Heart left ventricle (tissue), 16 donors: Measurements from ENCODE around the gene TNP1. TPM values are rescaled to one million over a fixed set of nuclear protein-coding genes. Genes with fewer than 3 reads are reported as not detected.

Experiments
- ATAC-seq, 4 donors: fragments of 200-7000 bp; cut with Tn5 transposase; one replicate each; pipeline ENCODE4 v1.9.1; 2020 to 2022; ENCODE audit warnings: moderate library complexity in 4 of 4, mild to moderate bottlenecking in 3 of 4, moderate number of reproducible peaks in 1 of 4
- DNase-seq, 5 donors: peaks; one replicate each; pipeline ENCODE4 v3.0.0-alpha.2; 2020
- H3K27ac ChIP-seq, 12 donors: fragments of 200-600 bp; sonication (generic) in 4 of 12; one replicate each; pipeline versions ENCODE4 v1.5.0 to v1.8.0; 2016 to 2022; ENCODE audit warnings: mild to moderate bottlenecking in 2 of 12
- H3K27me3 ChIP-seq, 9 donors: fragments of 200-600 bp; sonication (generic) in 2 of 9; one replicate each; pipeline versions ENCODE4 v1.5.1 to v1.8.0; 2016 to 2022; ENCODE audit warnings: mild to moderate bottlenecking in 3 of 9
- H3K36me3 ChIP-seq, 9 donors: fragments of 200-600 bp; sonication (generic) in 2 of 9; one replicate each; pipeline versions ENCODE4 v1.5.0 to v1.8.0; 2018 to 2022; ENCODE audit warnings: mild to moderate bottlenecking in 2 of 9
- H3K4me1 ChIP-seq, 12 donors: fragments of 200-600 bp; sonication (generic) in 4 of 12; one replicate each; pipeline versions ENCODE4 v1.5.0 to v1.8.0; 2016 to 2022; ENCODE audit warnings: mild to moderate bottlenecking in 3 of 12
- H3K4me3 ChIP-seq, 12 donors: fragments of 200-600 bp; sonication (generic) in 4 of 12; one replicate each; pipeline versions ENCODE4 v1.5.0 to v1.8.0; 2017 to 2022; ENCODE audit warnings: mild to moderate bottlenecking in 9 of 12, moderate library complexity in 4 of 12
- H3K9me3 ChIP-seq, 12 donors: fragments of 200-600 bp; sonication (generic) in 4 of 12; one replicate each; pipeline versions ENCODE4 v1.5.0 to v1.8.0; 2016 to 2022; ENCODE audit warnings: mild to moderate bottlenecking in 1 of 12
- POLR2A ChIP-seq, 2 donors: fragments of 450-650 bp; IDR thresholded peaks; one replicate each; pipeline ENCODE4 v1.6.1; 2017; ENCODE audit warnings: antibody characterized with exemption in 2 of 2, mild to moderate bottlenecking in 2 of 2, moderate library complexity in 2 of 2
- WGBS, 4 donors: extraction: QIAGEN DNeasy Blood & Tissue Kit in 2 of 4; methylation state at CpG; one replicate each; pipeline versions ENCODE4 v1.1.5 to v1.1.7; 2013 to 2018; 5-methylcytosine and 5-hydroxymethylcytosine counted together
- intact Hi-C, 10 donors: fragments of 100-400 bp; cut with DNase I; formaldehyde crosslinking; loops; one replicate each; pipeline versions ENCODE4 v1.11.1 to v1.14.2; 2022
- polyA plus RNA-seq, 2 donors: library from polyadenylated mRNA; stranded (reverse); fragments of 200-250 nt; gene quantifications; one replicate each; pipeline ENCODE4 v1.2.3, GENCODE V29; 2013
- total RNA-seq, 9 donors: library from RNA; depleted of rRNA in 2 of 9; stranded (reverse); fragments of >200 nt in 2 of 9; fragmentation: NEBNext Ultra II Directional in 3 of 9; extraction: Animal tissue kit (Norgen Biotek cat#: 25700) in 3 of 9; gene quantifications; one replicate each; pipeline versions ENCODE4 v1.1.0 to v1.2.4, GENCODE V29; 2016 to 2023
- TF ChIP-seq, protein P1 (sequence below), 12 donors: fragments of 200-600 bp; sonication (generic) in 4 of 12; IDR thresholded peaks; one replicate each; pipeline versions ENCODE4 v1.5.0 to v1.8.0; 2018 to 2022; ENCODE audit warnings: antibody characterized with exemption in 12 of 12, mild to moderate bottlenecking in 5 of 12
- donor health status: ischemic (EF 13 %, LVEDD 7.1; RV severe dilation, severe dysfunction).
- donor health status: healthy with polysubstance abuse.
- donor health status: DM: no; HTN: yes; CAD: no.
- donor health status: DM: no; HTN: no; CAD: no.
- donor health status: ischemic (EF 25% LVEDD 6.9; RV normal size, moderate dysfunction).
- donor health status: ischemic (EF 25% LVEDD 5.7; RV mildly dilated, moderate dysfunction).
- donor health status: healthy.
- donor health status: DM: yes; HTN: yes; CAD: no.
- donor health status: ischemic (EF 35%, LVEDD 5.7; RV mildly dilated, moderate dysfunction).
- donor health status: nonischemic (EF 11% LVEDD 7.7; RV severe dilation, severe dysfunction).
- donor health status: DM: yes; HTN: yes; CAD: no.
- donor health status: PGD.
- donor health status: ischemic (EF 29% LVEDD 5.4; RV normal size, mild dysfunction).
- donor health status: nonischemic (EF 23%, LVEDD 6.1; RV moderate dilation, normal function).

The TNP1 gene
- total and polyA plus RNA-seq, 11 donors: not detected

- intact Hi-C loops: no loop called here
- Histone ChIP-seq H3K27ac (no peak overlapping the region), H3K9me3 (peaks cover 0 to 32% (median 7%) of the 10 kb centered on the region in 12 donors), H3K4me1 (peaks cover 0 to 9% (median 0%) of the 10 kb centered on the region in 12 donors), H3K36me3 (no peaks in the 10 kb centered on the region), H3K4me3 (no peak overlapping the region), H3K27me3 (no peaks in the 10 kb centered on the region)
- ATAC-seq (no peak), DNase-seq (no peak)
- WGBS, 4 donors: 71 to 84% (median 79%) methylated on average over 2 of the region's 2 CpGs
- TF ChIP-seq POLR2A (IDR thresholded peaks at IDR 0.05): no peak
- TF ChIP-seq, protein P1, sequence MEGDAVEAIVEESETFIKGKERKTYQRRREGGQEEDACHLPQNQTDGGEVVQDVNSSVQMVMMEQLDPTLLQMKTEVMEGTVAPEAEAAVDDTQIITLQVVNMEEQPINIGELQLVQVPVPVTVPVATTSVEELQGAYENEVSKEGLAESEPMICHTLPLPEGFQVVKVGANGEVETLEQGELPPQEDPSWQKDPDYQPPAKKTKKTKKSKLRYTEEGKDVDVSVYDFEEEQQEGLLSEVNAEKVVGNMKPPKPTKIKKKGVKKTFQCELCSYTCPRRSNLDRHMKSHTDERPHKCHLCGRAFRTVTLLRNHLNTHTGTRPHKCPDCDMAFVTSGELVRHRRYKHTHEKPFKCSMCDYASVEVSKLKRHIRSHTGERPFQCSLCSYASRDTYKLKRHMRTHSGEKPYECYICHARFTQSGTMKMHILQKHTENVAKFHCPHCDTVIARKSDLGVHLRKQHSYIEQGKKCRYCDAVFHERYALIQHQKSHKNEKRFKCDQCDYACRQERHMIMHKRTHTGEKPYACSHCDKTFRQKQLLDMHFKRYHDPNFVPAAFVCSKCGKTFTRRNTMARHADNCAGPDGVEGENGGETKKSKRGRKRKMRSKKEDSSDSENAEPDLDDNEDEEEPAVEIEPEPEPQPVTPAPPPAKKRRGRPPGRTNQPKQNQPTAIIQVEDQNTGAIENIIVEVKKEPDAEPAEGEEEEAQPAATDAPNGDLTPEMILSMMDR (IDR thresholded peaks at IDR 0.05): no peak
Measured at GRCh38 chr2:216904554-216904953, 44.7 kb upstream of the TNP1 start.

- intact Hi-C loops: no loop called here
- WGBS, 4 donors: 91 to 93% (median 92%) methylated on average over 3 of the region's 3 CpGs
- no peak for ATAC-seq
- DNase-seq: no peak
- TF ChIP-seq, protein P1 (IDR thresholded peaks at IDR 0.05): no peak
- no peak for TF ChIP-seq POLR2A (IDR thresholded peaks at IDR 0.05)
- H3K4me1 ChIP-seq: peaks cover 0 to 9% (median 0%) of the 10 kb centered on the region in 12 donors
- H3K27me3 ChIP-seq: no peaks in the 10 kb centered on the region
- no peak overlapping the region for H3K4me3 ChIP-seq
- H3K27ac ChIP-seq: no peak overlapping the region
- H3K36me3 ChIP-seq: no peaks in the 10 kb centered on the region
- H3K9me3 ChIP-seq: peaks cover 0 to 38% (median 7%) of the 10 kb centered on the region in 12 donors
Measured at GRCh38 chr2:216903470-216903869, 43.6 kb upstream of the TNP1 start.

DNA sequence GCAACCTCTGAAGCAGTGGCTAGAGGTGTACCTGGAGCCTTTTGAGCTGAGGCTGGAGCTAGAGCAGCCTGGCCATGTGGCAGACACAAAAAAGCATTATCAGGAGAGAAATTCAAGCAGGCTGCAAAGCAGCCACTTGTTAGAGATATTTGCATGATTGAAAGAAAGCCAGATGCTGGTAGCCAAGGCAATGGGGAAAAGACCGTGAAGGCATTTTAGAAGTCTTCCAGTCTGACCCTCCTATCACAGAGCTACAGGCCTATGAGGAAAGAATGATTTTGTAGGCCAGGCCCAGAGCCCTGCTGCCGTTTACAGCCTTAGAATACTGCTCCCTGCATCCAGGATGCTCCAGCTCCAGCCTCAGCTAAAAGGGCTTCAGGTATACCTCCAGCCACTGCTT lies 41.4 kb upstream of the TNP1 start:
- no peaks in the 10 kb centered on the region for H3K36me3 ChIP-seq

GRCh38 chr2:216900406-216900805 lies 40.5 kb upstream of the TNP1 start:
- Histone ChIP-seq H3K4me1 (peaks cover 0 to 9% (median 0%) of the 10 kb centered on the region in 12 donors), H3K27ac (no peak overlapping the region), H3K4me3 (no peak overlapping the region), H3K9me3 (peaks cover 0 to 38% (median 7%) of the 10 kb centered on the region in 12 donors), H3K27me3 (no peaks in the 10 kb centered on the region), H3K36me3 (no peaks in the 10 kb centered on the region)
- intact Hi-C loops: no loop called here
- TF ChIP-seq, protein P1 (IDR thresholded peaks at IDR 0.05): no peak
- TF ChIP-seq POLR2A (IDR thresholded peaks at IDR 0.05): no peak
- no peak for ATAC-seq
- no peak for DNase-seq

More for the DNA sequence above, 41.4 kb upstream of the TNP1 start:
- DNase-seq (no peak), ATAC-seq (no peak)
- H3K27ac ChIP-seq: no peak overlapping the region
- H3K27me3 ChIP-seq: no peaks in the 10 kb centered on the region
- 83 to 95% (median 91%) methylated on average over 2 of the region's 2 CpGs for WGBS, 4 donors
- no peak overlapping the region for H3K4me3 ChIP-seq
- H3K4me1 ChIP-seq: peaks cover 0 to 9% (median 0%) of the 10 kb centered on the region in 12 donors
- TF ChIP-seq, protein P1 (IDR thresholded peaks at IDR 0.05): no peak
- no peak for TF ChIP-seq POLR2A (IDR thresholded peaks at IDR 0.05)
- H3K9me3 ChIP-seq: peaks cover 0 to 38% (median 7%) of the 10 kb centered on the region in 12 donors
- intact Hi-C loops: no loop called here
